HepG2 (cell line): ENCODE data around the gene MYO18A. TPM values are rescaled to one million over a fixed set of nuclear protein-coding genes. Genes with fewer than 3 reads are reported as not detected.

Experiments
- ATAC-seq: fragments of 200-7000 bp; cut with Tn5 transposase; 3 replicates; pipeline ENCODE4 v1.9.1; 2020; ENCODE audit warnings: mild to moderate bottlenecking, moderate library complexity
- BruUV-seq: library from RNA; stranded (reverse); fragments of 400-500 nt; replicated peaks from 2 replicates; lab custom pipeline; 2021; lab: Mats Ljungman, UMichigan
- CTCF ChIA-PET: fragments of 300-600 bp; formaldehyde crosslinking; extraction: SDS; loops from one replicate; lab custom pipeline; 2021; ENCODE audit warnings: low total read pairs, inconsistent platforms, low intra/inter-chr PET ratio; lab: Yijun Ruan, JAX
- POLR2A ChIA-PET: fragments of 350-600 bp; sonication (Branson Sonifier 250); formaldehyde crosslinking; loops from one replicate; lab custom pipeline; 2020; ENCODE audit warnings: antibody characterized with exemption, inconsistent platforms; lab: Yijun Ruan, JAX
- DNase-seq: peaks from one replicate; pipeline ENCODE4 v3.0.0-alpha.2; 2015; ENCODE audit warnings: low spot score
- FAIRE-seq: peaks from 3 replicates; lab custom pipeline; 2011; peaks lifted over from hg19 to GRCh38; lab: Jason Lieb, UNC
- H2AFZ ChIP-seq: one replicate; pipeline ENCODE4 v1.6.1; 2011; ENCODE audit warnings: low read length, inconsistent platforms
- H3K27ac ChIP-seq: fragments of 300-600 bp; 3 replicates; pipeline ENCODE4 v1.8.0; 2011; ENCODE audit warnings: mixed run types, mild to moderate bottlenecking, mixed read lengths, low read length, inconsistent platforms; ENCODE audit not compliant: insufficient read depth; ENCODE audit errors: extremely low read length
- H3K27me3 ChIP-seq, 2 experiments: fragments of 200-600 bp in 1 of 2; 2 replicates in 1 of 2; 3 replicates in 1 of 2; pipeline versions ENCODE4 v1.6.0 to v1.8.0; 2011; ENCODE audit warnings: low read length in 2 of 2, mild to moderate bottlenecking in 2 of 2, moderate library complexity in 2 of 2, inconsistent platforms in 1 of 2; ENCODE audit not compliant: insufficient read depth in 2 of 2, control insufficient read depth in 1 of 2
- H3K36me3 ChIP-seq, 2 experiments: fragments of 200-600 bp in 1 of 2; replicated peaks in 1 of 2; 2 replicates in 1 of 2; 3 replicates in 1 of 2; pipeline versions ENCODE4 v1.5.1 to v1.8.0; 2011; ENCODE audit warnings: low read length in 2 of 2, inconsistent platforms in 1 of 2; ENCODE audit not compliant: insufficient read depth in 2 of 2, control insufficient read depth in 1 of 2
- H3K4me1 ChIP-seq: 2 replicates; pipeline ENCODE4 v1.5.1; 2012; ENCODE audit warnings: low read length, inconsistent platforms; ENCODE audit not compliant: insufficient read depth
- H3K4me2 ChIP-seq: 2 replicates; pipeline ENCODE4 v1.6.0; 2011; ENCODE audit warnings: low read depth, low read length, inconsistent platforms
- H3K4me3 ChIP-seq, 3 experiments: fragments of 200-600 bp in 1 of 3; sonication (generic), shearing (Covaris generic) in 1 of 3; replicated peaks in 1 of 3; 2 replicates each; pipeline ENCODE4 v1.5.1; 2011 to 2016; ENCODE audit warnings: low read length in 3 of 3, inconsistent platforms in 2 of 3, low read depth in 2 of 3, mild to moderate bottlenecking in 2 of 3, control low read depth in 1 of 3, mixed read lengths in 1 of 3; ENCODE audit not compliant: insufficient read depth in 1 of 3
- H3K79me2 ChIP-seq: one replicate; pipeline ENCODE4 v1.6.1; 2011; ENCODE audit warnings: low read length, inconsistent platforms; ENCODE audit not compliant: insufficient read depth
- H3K9ac ChIP-seq: 2 replicates; pipeline ENCODE4 v1.6.0; 2011; ENCODE audit warnings: mild to moderate bottlenecking, low read depth, low read length, inconsistent platforms; ENCODE audit not compliant: insufficient read depth
- H3K9me3 ChIP-seq: 2 replicates; pipeline ENCODE4 v1.5.1; 2012; ENCODE audit warnings: mild to moderate bottlenecking, low read length
- H4K20me1 ChIP-seq: 2 replicates; pipeline ENCODE4 v1.6.0; 2011; ENCODE audit warnings: inconsistent platforms, mild to moderate bottlenecking, low read length, moderate library complexity; ENCODE audit not compliant: insufficient read depth
- EHMT2 ChIP-seq: fragments of 200-600 bp; sonication (generic); IDR thresholded peaks from 2 replicates; pipeline ENCODE4 v1.7.0; 2017; ENCODE audit warnings: antibody characterized with exemption, low read depth, low read length, borderline replicate concordance
- ESRRA ChIP-seq: sonication (generic); formaldehyde crosslinking; IDR thresholded peaks from 2 replicates; pipeline ENCODE4 v1.5.1; 2020; ENCODE audit warnings: mild to moderate bottlenecking, low read depth, missing genetic modification reagents
- HDAC2 ChIP-seq: sonication (generic); formaldehyde crosslinking; IDR thresholded peaks from 2 replicates; pipeline ENCODE4 v1.4.0; 2020; ENCODE audit warnings: missing genetic modification reagents
- HHEX ChIP-seq: IDR thresholded peaks from 2 replicates; pipeline ENCODE4 v1.6.1; 2016; ENCODE audit warnings: control low read depth
- IKZF1 ChIP-seq: fragments of 450-650 bp; IDR thresholded peaks from 2 replicates; pipeline ENCODE4 v1.7.1; 2016
- KDM6A ChIP-seq: IDR thresholded peaks from 2 replicates; pipeline ENCODE4 v1.6.1; 2016; ENCODE audit warnings: low read depth
- SRSF1 ChIP-seq: fragments of 200-400 bp; formaldehyde crosslinking; optimal IDR thresholded peaks from 2 replicates; pipeline ENCODE3; 2017; ENCODE audit warnings: mild to moderate bottlenecking, low read depth, low read length, moderate library complexity
- SUZ12 ChIP-seq: fragments of 150-350 bp; IDR thresholded peaks from 2 replicates; pipeline ENCODE4 v1.6.1; 2014; ENCODE audit warnings: low read depth, low read length
- USF2 ChIP-seq, 2 experiments: sonication (generic) in 1 of 2; formaldehyde crosslinking in 1 of 2; IDR thresholded peaks; 2 replicates each; pipeline versions ENCODE4 v1.5.1 to v1.6.1; 2011 to 2020; ENCODE audit warnings: borderline replicate concordance in 1 of 2, low read depth in 1 of 2, low read length in 1 of 2, mild to moderate bottlenecking in 1 of 2, missing genetic modification reagents in 1 of 2, moderate library complexity in 1 of 2
- YEATS2 ChIP-seq: sonication (generic); formaldehyde crosslinking; IDR thresholded peaks from 2 replicates; pipeline ENCODE4 v1.4.0; 2020; ENCODE audit warnings: missing genetic modification reagents, borderline replicate concordance
- WGBS: methylation state at CpG from one replicate; pipeline ENCODE4 v1.1.6; 2017; ENCODE audit warnings: low lambda C conversion rate; 5-methylcytosine and 5-hydroxymethylcytosine counted together
- in situ Hi-C: cut with HindIII; loops from 2 replicates; pipeline ENCODE4 v1.10.0; 2017; ENCODE audit warnings: low pct_unique_long_range_greater_than_20kb; ENCODE audit not compliant: extremely low pct_ligation_motif_present
- intact Hi-C: fragments of 100-400 bp; cut with micrococcal nuclease; formaldehyde crosslinking; loops from one replicate; pipeline ENCODE4 v1.10.0; 2022; ENCODE audit not compliant: unreplicated experiment
- polyA plus RNA-seq, 8 experiments: library from polyadenylated mRNA; depleted of rRNA in 3 of 8; stranded (reverse) in 7 of 8; unstranded in 1 of 8; fragments of >200 nt; fragmentation: Illumina TruSeq in 4 of 8; extraction: Trizol in 4 of 8; gene quantifications; 2 replicates each; pipeline versions ENCODE4 v1.2.1 to v1.2.3, GENCODE V29; 2011 to 2016; ENCODE audit warnings: low read depth in 4 of 8, missing spikeins in 1 of 8, mixed read lengths in 1 of 8; ENCODE audit not compliant: insufficient read depth in 1 of 8
- total RNA-seq, 5 experiments: library from RNA; depleted of rRNA; stranded (reverse); fragments of >200 nt; fragmentation: Illumina TruSeq; extraction: Trizol; gene quantifications; 2 replicates each; pipeline ENCODE4 v1.2.3, GENCODE V29; 2016; ENCODE audit warnings: low read depth in 1 of 5

The MYO18A gene
- total and polyA plus RNA-seq, 2 of the 13 experiments (the other 11 are each of a cell fraction or from before 2014, with no cell fraction given): 16.8 to 24.8 TPM

GRCh38 chr17:29051194-29051593 is 129.0 kb downstream of the MYO18A start:
- in situ Hi-C loops (no loop called here), intact Hi-C loops (no loop called here)
- Histone ChIP-seq H3K4me3 (no peak overlapping the region), H3K27ac (no peak overlapping the region), H2AFZ (no peak overlapping the region), H3K79me2 (peaks cover 17% of the 10 kb centered on the region), H3K9me3 (no peaks in the 10 kb centered on the region), H3K4me1 (peaks cover 17% of the 10 kb centered on the region), H4K20me1 (peaks cover 4% of the 10 kb centered on the region; the same call in 1 of the 2 replicates), H3K4me2 (no peak overlapping the region), H3K9ac (no peak overlapping the region), H3K36me3 (peaks cover 28 to 74% of the 10 kb centered on the region in 2 experiments), H3K27me3 (no peaks in the 10 kb centered on the region)
- POLR2A ChIA-PET: interaction anchor here (0.6 kb wide), 1 partner anchor 8 kb away, joined by 3 read pairs; the partner anchor contains the start of gene PIPOX
- CTCF ChIA-PET: no interaction called here
- no peak for TF ChIP-seq SUZ12
- no peak for TF ChIP-seq EHMT2
- TF ChIP-seq IKZF1: no peak
- TF ChIP-seq HDAC2 (CRISPR knock-in tag): no peak
- no peak for TF ChIP-seq YEATS2
- WGBS: 96% methylated on average over 12 of the region's 12 CpGs
- FAIRE-seq (no peak), DNase-seq (no peak), ATAC-seq (no peak)
- BruUV-seq: no TSS peak

- ChIA-PET CTCF (no interaction called here), POLR2A (no interaction called here)
- intact Hi-C loops: no loop called here
- ATAC-seq: no peak
- Histone ChIP-seq H3K4me3 (no peak overlapping the region), H2AFZ (no peak overlapping the region), H3K27me3 (no peaks in the 10 kb centered on the region), H3K9ac (no peak overlapping the region), H3K79me2 (peaks cover 23% of the 10 kb centered on the region), H4K20me1 (peaks cover 4% of the 10 kb centered on the region; the same call in 1 of the 2 replicates), H3K4me2 (no peak overlapping the region), H3K27ac (no peak overlapping the region), H3K4me1 (peaks cover 27% of the 10 kb centered on the region), H3K9me3 (no peaks in the 10 kb centered on the region), H3K36me3 (peaks cover 21 to 66% of the 10 kb centered on the region in 2 experiments)
- BruUV-seq: no TSS peak
- no peak for FAIRE-seq
- TF ChIP-seq KDM6A (CRISPR knock-in tag) (no peak), HHEX (no peak), USF2 (IDR thresholded peaks at IDR 0.05; ENCODE audit: low read depth, low read length) (no peak), USF2 (CRISPR knock-in tag; IDR thresholded peaks at IDR 0.05; ENCODE audit: borderline replicate concordance) (no peak), SRSF1 (no peak), ESRRA (CRISPR knock-in tag) (no peak)
- WGBS: 91% methylated on average over 5 of the region's 5 CpGs
- DNase-seq: no peak
- in situ Hi-C loops: no loop called here
These were observed 130.0 kb downstream of the MYO18A start for GRCh38 chr17:29050176-29050575.
